ENCODE data around the gene TXNDC2.
"Not testable (repeated sequence)": the region's sequence is repeated elsewhere in the genome, so short reads cannot be mapped to it uniquely, and the experiment has no call there.

Gene TXNDC2

DNA sequence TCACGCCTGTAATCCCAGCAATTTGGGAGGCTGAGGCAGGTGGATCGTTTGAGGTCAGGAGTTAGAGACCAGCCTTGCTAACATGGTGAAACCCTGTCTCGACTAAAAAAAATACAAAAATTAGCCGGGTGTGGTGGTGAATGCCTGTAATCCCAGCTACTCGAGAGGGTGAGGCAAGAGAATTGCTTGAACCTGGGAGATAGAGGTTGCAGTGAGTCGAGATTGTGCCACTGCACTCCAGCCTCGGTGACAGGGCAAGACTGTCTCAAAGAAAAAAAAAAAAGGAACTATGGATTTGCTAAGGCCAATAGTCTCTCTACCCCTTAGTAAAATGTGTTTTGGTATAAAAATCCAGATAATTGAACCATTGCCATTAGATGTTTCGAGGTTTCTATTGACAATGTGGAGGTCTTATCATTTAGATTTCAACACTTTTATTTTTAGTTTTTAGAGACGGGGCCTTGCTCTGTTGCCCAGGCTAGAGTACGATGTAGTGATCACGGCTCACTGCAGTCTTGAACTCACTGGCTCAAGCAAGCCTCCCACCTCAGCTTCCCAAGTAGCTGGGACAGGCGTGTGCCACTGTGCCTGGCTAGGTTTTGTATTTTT lies 1.1 kb upstream of the TXNDC2 start:
- DNase-seq (ENCODE audit: low spot score): no peak

GRCh38 chr18:9886005-9886348 lies 204 bp downstream of the TXNDC2 start:
- no peak for DNase-seq (ENCODE audit: low spot score)

DNA sequence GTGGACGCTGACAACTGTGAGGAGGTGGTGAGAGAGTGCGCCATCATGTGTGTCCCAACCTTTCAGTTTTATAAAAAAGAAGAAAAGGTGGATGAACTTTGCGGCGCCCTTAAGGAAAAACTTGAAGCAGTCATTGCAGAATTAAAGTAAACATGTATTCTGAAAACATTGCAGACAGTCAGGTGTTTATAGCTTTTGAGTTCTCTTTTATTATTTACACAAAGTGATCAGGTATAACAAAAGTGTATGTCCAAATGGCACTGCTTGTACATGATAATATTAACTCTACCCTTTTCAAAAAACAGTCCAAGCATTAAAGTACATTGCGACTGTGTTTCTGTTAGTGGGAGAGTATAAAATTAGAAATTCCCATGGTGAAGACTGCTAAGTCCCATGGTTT lies 2.2 kb downstream of the TXNDC2 start:
- no peak for DNase-seq (ENCODE audit: low spot score)

DNA sequence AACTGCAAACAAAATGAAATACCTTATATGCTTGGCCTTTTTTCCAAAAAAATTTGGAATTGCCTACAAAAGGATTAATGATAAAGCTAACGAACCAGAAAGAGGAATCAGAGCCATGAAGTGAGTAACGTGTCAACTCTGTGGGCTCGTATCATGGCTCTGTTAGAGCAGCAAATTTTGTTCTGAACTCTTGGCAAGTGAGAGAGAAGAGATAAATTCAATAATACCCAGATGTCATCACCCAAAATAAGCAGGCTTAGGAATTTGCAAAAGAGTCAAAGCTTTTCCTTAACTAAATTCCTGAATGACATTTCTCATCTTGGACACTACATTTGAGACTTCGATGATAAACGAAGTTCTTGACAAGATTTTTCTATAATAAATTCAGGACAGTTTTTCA lies 4.4 kb downstream of the TXNDC2 start:
- DNase-seq (ENCODE audit: low spot score): no peak

- DNase-seq (ENCODE audit: low spot score): no peak
Measured at GRCh38 chr18:9890957-9891356, 5.2 kb downstream of the TXNDC2 start.

DNA sequence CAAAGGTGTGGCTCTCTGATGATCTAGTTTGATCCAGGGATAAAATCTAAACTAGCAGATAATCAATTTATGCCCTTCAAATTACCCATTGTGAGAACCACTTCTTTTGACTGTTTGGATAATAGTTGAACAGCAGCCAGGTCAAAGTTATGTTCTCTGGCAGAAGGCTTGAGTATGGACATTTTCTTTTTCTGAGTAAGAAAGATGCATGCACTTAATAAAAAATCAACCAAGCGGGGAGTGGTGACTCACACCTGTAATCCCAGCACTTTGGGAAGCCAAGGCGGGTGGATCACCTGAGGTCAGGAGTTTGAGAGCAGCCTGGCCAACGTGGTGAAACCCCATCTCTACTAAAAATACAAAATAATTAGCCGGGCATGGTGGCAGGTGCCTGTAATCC lies 5.7 kb downstream of the TXNDC2 start:
- DNase-seq (ENCODE audit: low spot score): not testable (repeated sequence)

GRCh38 chr18:9894454-9895068 lies 8.8 kb downstream of the TXNDC2 start:
- no peak for DNase-seq (ENCODE audit: low spot score)

GRCh38 chr18:9897129-9897528 lies 11.4 kb downstream of the TXNDC2 start:
- no peak for DNase-seq (ENCODE audit: low spot score)

GRCh38 chr18:9897787-9898291 lies 12.1 kb downstream of the TXNDC2 start:
- not testable (repeated sequence) for DNase-seq (ENCODE audit: low spot score)

DNA sequence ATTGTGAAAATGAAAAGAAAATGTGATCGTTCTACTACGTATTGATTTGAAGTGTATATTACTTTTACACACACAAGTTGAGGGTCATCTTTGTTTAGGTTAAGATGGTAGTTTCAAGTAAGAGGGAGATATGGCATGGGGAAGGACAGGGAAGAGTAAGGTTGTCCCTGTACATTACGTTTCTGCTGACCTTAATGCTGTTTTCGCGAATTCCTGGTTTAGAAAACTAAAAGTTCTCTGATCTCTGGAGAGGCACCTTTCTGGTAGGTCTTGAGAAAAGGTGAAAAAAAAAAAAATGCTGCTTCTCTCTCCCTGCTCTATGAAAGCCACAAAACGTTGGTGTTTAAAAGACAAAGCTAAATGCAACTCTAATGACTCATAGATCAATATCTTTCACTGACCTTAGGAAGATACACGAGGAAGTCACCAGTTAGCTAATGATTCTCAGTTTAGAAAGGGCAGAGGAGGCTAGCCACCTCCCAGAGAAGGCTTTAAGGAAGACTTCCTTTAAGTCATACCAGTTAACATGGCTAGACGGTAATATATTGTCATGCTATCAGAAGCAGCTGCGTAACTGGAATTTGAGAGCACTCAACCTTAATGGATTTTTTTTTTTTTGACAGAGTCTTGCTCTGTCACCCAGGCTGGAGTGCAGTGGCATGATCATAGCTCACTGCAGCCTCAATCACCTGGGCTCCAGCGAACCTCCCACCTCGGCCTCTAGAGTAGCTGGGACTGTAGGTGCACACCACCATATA lies 13.2 kb downstream of the TXNDC2 start:
- no peak for DNase-seq (ENCODE audit: low spot score)

GRCh38 chr18:9899550-9899930 lies 13.8 kb downstream of the TXNDC2 start:
- not testable (repeated sequence) for DNase-seq (ENCODE audit: low spot score)

- DNase-seq (ENCODE audit: low spot score): no peak
Measured at GRCh38 chr18:9900699-9901098, 14.9 kb downstream of the TXNDC2 start.

DNA sequence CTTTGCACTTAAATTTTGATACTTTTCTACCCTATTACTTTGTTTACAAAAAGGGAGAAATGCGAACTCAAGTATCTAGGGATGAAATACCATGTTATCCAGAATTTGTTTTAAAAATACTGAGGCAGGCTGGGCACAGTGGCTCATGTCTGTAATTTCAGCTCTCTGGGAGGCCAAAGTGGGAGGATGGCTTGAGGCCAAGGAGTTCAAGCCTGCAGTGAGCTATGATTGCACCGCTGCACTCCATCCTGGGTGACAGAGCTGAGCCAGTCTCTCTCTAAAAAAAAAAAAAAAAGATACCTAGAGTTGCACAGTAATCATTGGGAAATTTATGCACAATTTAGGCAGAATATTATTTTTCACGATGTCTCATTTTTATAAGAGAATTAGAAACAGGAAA lies 15.6 kb downstream of the TXNDC2 start:
- DNase-seq (ENCODE audit: low spot score): no peak

GRCh38 chr18:9902264-9902663 lies 16.5 kb downstream of the TXNDC2 start:
- DNase-seq (ENCODE audit: low spot score): not testable (repeated sequence)

DNA sequence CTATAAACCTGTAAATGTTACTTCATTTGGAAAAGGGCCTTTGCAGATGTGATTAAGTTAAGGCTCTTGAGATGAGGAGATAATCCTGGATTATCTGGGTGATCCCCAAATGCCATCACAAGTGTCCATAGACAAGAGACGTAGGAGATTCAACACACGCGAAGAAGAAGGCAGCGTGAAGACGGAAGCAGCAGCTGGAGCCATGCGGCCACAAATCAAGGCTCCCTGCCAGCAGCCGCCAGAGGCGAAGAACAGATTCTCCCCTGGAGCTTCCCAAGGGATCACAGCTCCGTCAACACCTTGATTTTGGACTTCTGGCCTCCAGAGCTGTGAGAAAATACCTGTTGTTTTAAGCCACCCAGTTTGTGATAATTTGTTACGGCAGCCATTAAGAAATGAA lies 17.1 kb downstream of the TXNDC2 start:
- DNase-seq (ENCODE audit: low spot score): no peak

- no peak for DNase-seq (ENCODE audit: low spot score)
Measured at GRCh38 chr18:9905401-9905922, 19.7 kb downstream of the TXNDC2 start.

- no peak for DNase-seq (ENCODE audit: low spot score)
Measured at GRCh38 chr18:9906481-9906880, 20.7 kb downstream of the TXNDC2 start.

GRCh38 chr18:9907867-9908266 lies 22.1 kb downstream of the TXNDC2 start:
- DNase-seq (ENCODE audit: low spot score): no peak

- no peak for DNase-seq (ENCODE audit: low spot score)
Measured at GRCh38 chr18:9910071-9910470, 24.3 kb downstream of the TXNDC2 start.

GRCh38 chr18:9910661-9911060 lies 24.9 kb downstream of the TXNDC2 start:
- no peak for DNase-seq (ENCODE audit: low spot score)

DNA sequence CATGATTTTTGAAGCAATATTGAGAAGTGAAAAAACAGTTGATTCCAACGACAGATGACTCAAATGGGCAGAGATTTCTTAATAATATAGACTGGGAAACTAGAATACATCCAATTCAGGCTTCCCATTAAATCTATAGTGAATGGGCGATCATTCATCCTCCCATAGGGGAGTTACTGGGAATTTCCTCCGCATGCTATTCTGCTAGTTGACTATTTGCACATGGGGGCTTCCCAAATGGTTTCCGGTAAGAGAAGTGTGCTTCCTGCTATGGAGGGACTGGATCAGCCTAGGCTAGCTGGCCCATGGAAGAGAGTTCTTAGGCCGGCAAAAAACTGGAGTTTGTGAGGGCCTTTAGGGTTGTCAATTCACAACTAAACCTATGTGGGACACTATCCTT lies 25.5 kb downstream of the TXNDC2 start:
- no peak for DNase-seq (ENCODE audit: low spot score)

DNA sequence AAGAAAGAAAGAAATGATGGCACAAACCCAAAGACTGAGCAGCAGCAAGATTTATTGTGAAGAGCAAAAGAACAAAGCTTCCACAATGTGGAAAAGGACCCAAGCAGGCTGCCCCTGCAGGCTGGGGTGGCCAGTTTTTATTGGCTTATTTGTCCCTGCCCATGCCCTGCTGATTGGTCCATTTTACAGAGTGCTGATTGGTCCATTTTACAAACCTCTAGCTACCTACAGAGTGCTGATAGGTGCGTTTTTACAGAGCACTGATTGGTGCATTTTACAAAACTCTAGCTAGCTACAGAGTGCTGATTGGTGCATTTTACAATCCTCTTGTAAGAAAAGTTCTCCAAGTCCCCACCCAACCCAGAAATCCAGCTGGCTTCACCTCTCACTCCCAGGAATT lies 26.5 kb downstream of the TXNDC2 start:
- DNase-seq (ENCODE audit: low spot score): not testable (repeated sequence)

- no peak for DNase-seq (ENCODE audit: low spot score)
Measured at GRCh38 chr18:9913151-9913525, 27.4 kb downstream of the TXNDC2 start.
